Fibroblast of mammary gland (primary cell): ENCODE measurements around the gene CERK.

Source experiments
- DNase-seq: peaks from one replicate; pipeline ENCODE4 v3.0.0-alpha.2; 2010; ENCODE audit warnings: low read depth
- H3K4me3 ChIP-seq: 2 replicates; pipeline ENCODE4 v1.5.1; 2011; ENCODE audit warnings: low read depth, mild to moderate bottlenecking, low read length, moderate library complexity; ENCODE audit not compliant: control insufficient read depth
- CTCF ChIP-seq: conservative IDR thresholded peaks from 2 replicates; pipeline ENCODE4 v1.5.1; 2011; ENCODE audit warnings: low read depth, low read length, inconsistent platforms; ENCODE audit not compliant: control insufficient read depth, insufficient read depth

The CERK gene

GRCh38 chr22:46749682-46750529 lies 11.9 kb upstream of the CERK start:
- H3K4me3 ChIP-seq = no peak overlapping the region
- no peak for DNase-seq
- no peak for TF ChIP-seq CTCF

- H3K4me3 ChIP-seq = no peak overlapping the region
Observed at GRCh38 chr22:46748908-46749675, 11.0 kb upstream of the CERK start.

GRCh38 chr22:46748206-46748907 lies 10.3 kb upstream of the CERK start:
- DNase-seq = no peak
- no peak for TF ChIP-seq CTCF
- no peak overlapping the region for H3K4me3 ChIP-seq

More at GRCh38 chr22:46748908-46749675, 11.0 kb upstream of the CERK start:
- DNase-seq = peak; percentile 36
- no peak for TF ChIP-seq CTCF

GRCh38 chr22:46747646-46748045 lies 9.6 kb upstream of the CERK start:
- no peak overlapping the region for H3K4me3 ChIP-seq
- no peak for TF ChIP-seq CTCF
- DNase-seq = no peak

- no peak for TF ChIP-seq CTCF
- no peak for DNase-seq
- no peak overlapping the region for H3K4me3 ChIP-seq
Observed at GRCh38 chr22:46746620-46747019, 8.6 kb upstream of the CERK start.

- no peak for DNase-seq
- TF ChIP-seq CTCF = no peak
- H3K4me3 ChIP-seq = no peak overlapping the region
Observed at GRCh38 chr22:46746192-46746591, 8.1 kb upstream of the CERK start.
